Measurements from ENCODE around the gene USP1. TPM values are rescaled to one million over a fixed set of nuclear protein-coding genes. Genes with fewer than 3 reads are reported as not detected.

The USP1 gene
- total RNA-seq, result 10 to 100 TPM; 65.9 to 67.1 TPM

GRCh38 chr1:62436466-62437272 is at the start of gene USP1:
USP1 (plus strand) TSS chr1:62437049; CDS start chr1:62439868, 2,819 bp downstream.
- peak within 1 kb of the TSS; percentile 99 for H3K27ac Mint-ChIP-seq
- H3K4me3 Mint-ChIP-seq, result peak within 1 kb of the TSS; percentile 82
- peak; percentile 99 for DNase-seq
- CTCF ChIA-PET, result interaction anchor here (1.3 kb wide), 1 partner anchor 261 kb away, joined by 4 read pairs; no protein-coding TSS in a partner anchor
- H3K27me3 Mint-ChIP-seq (ENCODE audit: low read depth), result no peaks in the 10 kb centered on the region
- no peaks in the 10 kb centered on the region for H3K9me3 Mint-ChIP-seq
- peaks cover 30% of the 10 kb centered on the region for H3K4me1 Mint-ChIP-seq (ENCODE audit: low read depth)
- intact Hi-C loops (cut with micrococcal nuclease), result loop anchor here (1.0 to 5.0 kb wide), 8 partner anchors 252 to 1358 kb away; partner anchors contain the start of genes ALG6, DOCK7, EFCAB7 and FOXD3
- H3K36me3 Mint-ChIP-seq (ENCODE audit: low read depth), result peaks cover 33% of the 10 kb centered on the region

- H3K27me3 Mint-ChIP-seq (ENCODE audit: low read depth), result no peaks in the 10 kb centered on the region
- H3K4me1 Mint-ChIP-seq (ENCODE audit: low read depth), result no peaks in the 10 kb centered on the region
- no peaks in the 10 kb centered on the region for H3K36me3 Mint-ChIP-seq (ENCODE audit: low read depth)
- no peaks in the 10 kb centered on the region for H3K9me3 Mint-ChIP-seq
- intact Hi-C loops (cut with micrococcal nuclease), result no loop called here
- no peak overlapping the region for H3K4me3 Mint-ChIP-seq
- no peak for DNase-seq
- no peak overlapping the region for H3K27ac Mint-ChIP-seq
- CTCF ChIA-PET, result interaction anchor here (0.7 to 1.2 kb wide), 2 partner anchors 14 to 45 kb away, joined by 3 read pairs; no protein-coding TSS in a partner anchor
These were observed 47.3 kb upstream of the USP1 start for GRCh38 chr1:62389531-62389930.

- no peak overlapping the region for H3K27ac Mint-ChIP-seq
These were observed 46.8 kb upstream of the USP1 start for GRCh38 chr1:62390071-62390470.

GRCh38 chr1:62391369-62391971 is 45.4 kb upstream of the USP1 start:
- Mint-ChIP-seq H3K27me3 (ENCODE audit: low read depth) (no peaks in the 10 kb centered on the region), H3K36me3 (ENCODE audit: low read depth) (no peaks in the 10 kb centered on the region), H3K9me3 (no peaks in the 10 kb centered on the region), H3K4me3 (no peak overlapping the region), H3K4me1 (ENCODE audit: low read depth) (no peaks in the 10 kb centered on the region), H3K27ac (no peak overlapping the region)
- intact Hi-C loops (cut with micrococcal nuclease), result loop anchor here (1.0 kb wide), 1 partner anchor 355 kb away; no protein-coding TSS in a partner anchor
- peak; percentile 58 for DNase-seq
- CTCF ChIA-PET, result interaction anchor here (0.5 to 1.6 kb wide), 7 partner anchors 10 to 355 kb away, joined by 3 to 8 read pairs (median 4); no protein-coding TSS in a partner anchor

More at GRCh38 chr1:62390071-62390470, 46.8 kb upstream of the USP1 start:
- CTCF ChIA-PET, result no interaction called here
- Mint-ChIP-seq H3K4me3 (no peak overlapping the region), H3K36me3 (ENCODE audit: low read depth) (no peaks in the 10 kb centered on the region), H3K27me3 (ENCODE audit: low read depth) (no peaks in the 10 kb centered on the region), H3K9me3 (no peaks in the 10 kb centered on the region), H3K4me1 (ENCODE audit: low read depth) (no peaks in the 10 kb centered on the region)
- intact Hi-C loops (cut with micrococcal nuclease), result no loop called here
- no peak for DNase-seq

GRCh38 chr1:62392951-62393350 is 43.9 kb upstream of the USP1 start:
- intact Hi-C loops (cut with micrococcal nuclease), result no loop called here
- Mint-ChIP-seq H3K36me3 (ENCODE audit: low read depth) (no peaks in the 10 kb centered on the region), H3K4me3 (no peak overlapping the region), H3K4me1 (ENCODE audit: low read depth) (no peaks in the 10 kb centered on the region), H3K27me3 (ENCODE audit: low read depth) (no peaks in the 10 kb centered on the region), H3K27ac (no peak overlapping the region), H3K9me3 (no peaks in the 10 kb centered on the region)
- no peak for DNase-seq
- CTCF ChIA-PET, result no interaction called here

- H3K27ac Mint-ChIP-seq, result no peak overlapping the region
- CTCF ChIA-PET, result no interaction called here
- intact Hi-C loops (cut with micrococcal nuclease), result no loop called here
These were observed 42.2 kb upstream of the USP1 start for GRCh38 chr1:62394646-62395045.

GRCh38 chr1:62395291-62395690 is 41.6 kb upstream of the USP1 start:
- no peak overlapping the region for H3K4me3 Mint-ChIP-seq
- intact Hi-C loops (cut with micrococcal nuclease), result no loop called here
- no peaks in the 10 kb centered on the region for H3K9me3 Mint-ChIP-seq
- no peak overlapping the region for H3K27ac Mint-ChIP-seq
- no peaks in the 10 kb centered on the region for H3K27me3 Mint-ChIP-seq (ENCODE audit: low read depth)
- no peaks in the 10 kb centered on the region for H3K36me3 Mint-ChIP-seq (ENCODE audit: low read depth)
- no peaks in the 10 kb centered on the region for H3K4me1 Mint-ChIP-seq (ENCODE audit: low read depth)
- DNase-seq, result no peak
- CTCF ChIA-PET, result interaction anchor here (1.0 to 1.3 kb wide), 2 partner anchors 219 to 313 kb away, joined by 3 to 4 read pairs; no protein-coding TSS in a partner anchor

More at GRCh38 chr1:62394646-62395045, 42.2 kb upstream of the USP1 start:
- no peak overlapping the region for H3K4me3 Mint-ChIP-seq
- no peaks in the 10 kb centered on the region for H3K36me3 Mint-ChIP-seq (ENCODE audit: low read depth)
- no peak for DNase-seq
- H3K9me3 Mint-ChIP-seq, result no peaks in the 10 kb centered on the region
- no peaks in the 10 kb centered on the region for H3K27me3 Mint-ChIP-seq (ENCODE audit: low read depth)
- H3K4me1 Mint-ChIP-seq (ENCODE audit: low read depth), result no peaks in the 10 kb centered on the region

- H3K36me3 Mint-ChIP-seq (ENCODE audit: low read depth), result no peaks in the 10 kb centered on the region
- no peak overlapping the region for H3K27ac Mint-ChIP-seq
- H3K9me3 Mint-ChIP-seq, result no peaks in the 10 kb centered on the region
- H3K4me1 Mint-ChIP-seq (ENCODE audit: low read depth), result no peaks in the 10 kb centered on the region
- no peaks in the 10 kb centered on the region for H3K27me3 Mint-ChIP-seq (ENCODE audit: low read depth)
- H3K4me3 Mint-ChIP-seq, result no peak overlapping the region
- no peak for DNase-seq
- intact Hi-C loops (cut with micrococcal nuclease), result no loop called here
- CTCF ChIA-PET, result interaction anchor here (1.3 kb wide), 1 partner anchor 221 kb away, joined by 4 read pairs; no protein-coding TSS in a partner anchor
These were observed 40.0 kb upstream of the USP1 start for GRCh38 chr1:62396871-62397270.

- no peak overlapping the region for H3K4me3 Mint-ChIP-seq
- no peak for DNase-seq
These were observed 39.5 kb upstream of the USP1 start for GRCh38 chr1:62397301-62397700.

GRCh38 chr1:62398377-62398776 is 38.5 kb upstream of the USP1 start:
- H3K36me3 Mint-ChIP-seq (ENCODE audit: low read depth), result no peaks in the 10 kb centered on the region
- no peaks in the 10 kb centered on the region for H3K9me3 Mint-ChIP-seq
- CTCF ChIA-PET, result no interaction called here
- H3K27me3 Mint-ChIP-seq (ENCODE audit: low read depth), result no peaks in the 10 kb centered on the region
- no peaks in the 10 kb centered on the region for H3K4me1 Mint-ChIP-seq (ENCODE audit: low read depth)
- no peak overlapping the region for H3K4me3 Mint-ChIP-seq
- DNase-seq, result no peak
- intact Hi-C loops (cut with micrococcal nuclease), result no loop called here
- H3K27ac Mint-ChIP-seq, result no peak overlapping the region

More at GRCh38 chr1:62397301-62397700, 39.5 kb upstream of the USP1 start:
- Mint-ChIP-seq H3K9me3 (no peaks in the 10 kb centered on the region), H3K36me3 (ENCODE audit: low read depth) (no peaks in the 10 kb centered on the region), H3K27ac (no peak overlapping the region), H3K27me3 (ENCODE audit: low read depth) (no peaks in the 10 kb centered on the region), H3K4me1 (ENCODE audit: low read depth) (no peaks in the 10 kb centered on the region)
- CTCF ChIA-PET, result no interaction called here
- intact Hi-C loops (cut with micrococcal nuclease), result no loop called here

- H3K27ac Mint-ChIP-seq, result no peak overlapping the region
- no peak for DNase-seq
- no peaks in the 10 kb centered on the region for H3K27me3 Mint-ChIP-seq (ENCODE audit: low read depth)
- no peaks in the 10 kb centered on the region for H3K9me3 Mint-ChIP-seq
- no peaks in the 10 kb centered on the region for H3K4me1 Mint-ChIP-seq (ENCODE audit: low read depth)
- no peak overlapping the region for H3K4me3 Mint-ChIP-seq
- intact Hi-C loops (cut with micrococcal nuclease), result no loop called here
- no peaks in the 10 kb centered on the region for H3K36me3 Mint-ChIP-seq (ENCODE audit: low read depth)
- CTCF ChIA-PET, result interaction anchor here (1.6 to 1.9 kb wide), 2 partner anchors 226 to 345 kb away, joined by 4 to 7 read pairs; no protein-coding TSS in a partner anchor
These were observed 35.7 kb upstream of the USP1 start for GRCh38 chr1:62401034-62401760.

GRCh38 chr1:62405247-62405646 is 31.6 kb upstream of the USP1 start:
- H3K9me3 Mint-ChIP-seq, result no peaks in the 10 kb centered on the region
- intact Hi-C loops (cut with micrococcal nuclease), result loop anchor here (5.0 kb wide), 1 partner anchor 108 kb away; no protein-coding TSS in a partner anchor
- no peak overlapping the region for H3K4me3 Mint-ChIP-seq
- no peaks in the 10 kb centered on the region for H3K4me1 Mint-ChIP-seq (ENCODE audit: low read depth)
- no peak overlapping the region for H3K27ac Mint-ChIP-seq
- CTCF ChIA-PET, result interaction anchor here (0.7 to 5.7 kb wide), 4 partner anchors 9 to 287 kb away, joined by 3 to 75 read pairs (median 6); no protein-coding TSS in a partner anchor
- no peaks in the 10 kb centered on the region for H3K36me3 Mint-ChIP-seq (ENCODE audit: low read depth)
- DNase-seq, result no peak
- H3K27me3 Mint-ChIP-seq (ENCODE audit: low read depth), result no peaks in the 10 kb centered on the region
